T-helper 9 cell (primary cell): ENCODE data around the gene FAM110A.
A peak's percentile ranks its signal among the peaks of the same experiment; 100 is the strongest.
"Not testable (repeated sequence)": the region's sequence is repeated elsewhere in the genome, so short reads cannot be mapped to it uniquely, and the experiment has no call there.

Source experiments
- DNase-seq: peaks from one replicate; pipeline ENCODE4 v3.0.0-alpha.2; 2020

Gene FAM110A

DNA sequence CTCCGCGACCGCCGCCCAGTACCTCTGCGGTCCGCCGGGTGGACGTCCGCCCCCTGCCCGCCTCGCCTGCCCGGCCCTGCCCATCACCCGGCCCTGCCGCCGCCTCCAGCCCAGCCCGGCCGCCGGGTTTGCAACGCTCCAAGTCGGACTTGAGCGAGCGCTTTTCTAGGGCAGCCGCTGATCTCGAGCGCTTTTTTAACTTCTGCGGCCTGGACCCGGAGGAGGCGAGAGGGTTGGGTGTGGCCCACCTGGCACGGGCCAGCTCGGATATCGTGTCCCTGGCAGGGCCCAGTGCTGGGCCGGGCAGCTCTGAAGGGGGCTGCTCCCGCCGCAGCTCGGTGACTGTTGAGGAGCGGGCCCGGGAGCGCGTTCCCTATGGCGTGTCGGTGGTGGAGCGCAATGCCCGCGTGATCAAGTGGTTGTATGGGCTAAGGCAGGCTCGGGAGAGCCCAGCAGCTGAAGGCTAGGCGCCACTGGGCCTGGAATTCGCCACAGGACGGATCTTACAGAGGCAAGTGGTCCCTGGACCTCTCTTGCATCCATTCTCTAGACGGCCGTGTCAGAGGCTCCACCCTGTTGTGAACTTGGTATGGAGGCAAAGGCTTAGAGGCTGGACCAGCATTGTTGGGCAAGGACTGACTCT lies 11.8 kb downstream of the FAM110A start:
- DNase-seq: no peak

DNA sequence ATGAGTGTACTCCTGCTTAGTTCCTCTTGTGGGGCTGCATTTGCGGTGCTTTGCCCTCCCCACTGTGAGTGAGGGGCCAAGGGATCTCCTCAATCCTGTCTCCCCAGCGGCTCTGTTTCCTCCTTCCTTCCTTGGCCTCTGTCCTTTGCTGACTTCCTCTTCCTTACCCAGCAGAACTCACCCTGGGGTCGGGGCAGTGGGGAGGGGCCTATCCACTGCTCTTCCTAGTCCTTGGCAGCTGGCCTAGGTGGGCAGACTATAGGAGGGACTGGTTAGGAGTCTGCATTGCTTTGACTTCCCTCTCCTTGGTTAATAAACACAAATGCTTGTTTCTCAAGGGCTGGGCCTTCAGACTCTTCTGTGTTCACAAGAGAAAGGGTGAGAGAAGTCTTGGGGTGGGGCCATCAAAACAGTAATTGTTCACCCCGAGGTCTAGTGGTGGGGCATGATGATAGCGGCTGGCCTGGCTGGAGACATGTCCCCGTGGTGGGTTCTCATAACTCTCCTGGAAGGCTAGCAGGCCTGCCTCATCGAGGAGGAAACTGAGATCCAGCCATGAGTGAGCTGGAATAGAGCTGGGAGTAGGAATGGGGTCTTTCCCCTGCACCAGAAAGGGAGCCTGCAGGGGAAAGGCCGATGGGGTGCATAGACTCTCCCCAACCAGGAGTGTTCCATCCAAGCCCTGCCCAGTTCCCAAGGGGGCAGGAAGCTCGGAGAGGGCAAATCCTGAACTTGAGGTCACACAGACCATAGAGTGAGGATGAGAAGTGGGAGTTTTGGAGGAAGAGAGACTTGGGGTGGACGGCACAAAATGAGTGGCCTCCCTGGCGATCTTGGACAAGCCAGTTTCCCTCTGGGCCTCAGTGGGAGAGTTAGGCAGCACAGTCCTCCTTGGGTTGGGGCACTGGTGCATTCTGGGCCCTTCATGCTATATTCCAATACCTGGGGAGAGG lies 12.7 kb downstream of the FAM110A start:
- no peak for DNase-seq

DNA sequence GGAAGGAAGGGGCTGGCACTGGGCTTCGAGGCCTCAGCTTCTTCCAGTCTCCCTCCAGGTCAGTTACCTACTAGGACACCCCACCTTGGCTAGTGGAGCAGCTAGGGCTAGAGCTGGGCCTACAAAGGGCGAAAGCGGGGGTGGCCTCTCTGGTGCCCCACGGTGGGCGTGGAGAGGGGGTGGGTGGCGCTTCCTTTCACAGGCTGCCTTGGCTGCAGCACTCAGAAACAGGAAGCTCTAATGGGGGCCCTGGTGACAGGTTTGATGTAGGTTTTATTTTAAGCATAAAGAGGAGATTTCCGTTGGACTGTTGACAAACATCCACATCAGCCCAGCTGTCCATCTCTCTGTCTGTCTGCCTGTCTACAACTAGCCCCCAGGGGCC lies 13.4 kb downstream of the FAM110A start:
- peak; percentile 37 for DNase-seq

DNA sequence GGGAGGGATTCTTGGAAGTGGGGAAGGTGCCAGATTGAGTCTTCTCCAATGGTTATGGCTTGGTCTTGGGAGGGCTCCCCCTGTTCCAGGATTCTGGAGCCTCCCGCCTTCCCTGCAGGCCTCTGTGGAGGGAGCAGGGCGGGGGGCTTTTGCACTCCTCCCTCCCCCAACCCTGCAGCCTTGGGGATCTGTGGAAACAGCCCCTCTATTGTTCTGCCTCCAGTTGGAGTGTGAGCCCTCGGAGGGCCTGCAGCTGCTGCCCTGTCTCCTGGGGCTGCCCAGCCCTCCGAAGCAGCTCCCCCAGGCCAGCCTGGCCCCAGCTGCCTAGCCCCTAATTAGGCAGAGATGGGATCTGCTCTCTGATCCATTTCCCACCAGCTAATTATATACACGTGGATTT lies 14.7 kb downstream of the FAM110A start:
- DNase-seq: no peak

DNA sequence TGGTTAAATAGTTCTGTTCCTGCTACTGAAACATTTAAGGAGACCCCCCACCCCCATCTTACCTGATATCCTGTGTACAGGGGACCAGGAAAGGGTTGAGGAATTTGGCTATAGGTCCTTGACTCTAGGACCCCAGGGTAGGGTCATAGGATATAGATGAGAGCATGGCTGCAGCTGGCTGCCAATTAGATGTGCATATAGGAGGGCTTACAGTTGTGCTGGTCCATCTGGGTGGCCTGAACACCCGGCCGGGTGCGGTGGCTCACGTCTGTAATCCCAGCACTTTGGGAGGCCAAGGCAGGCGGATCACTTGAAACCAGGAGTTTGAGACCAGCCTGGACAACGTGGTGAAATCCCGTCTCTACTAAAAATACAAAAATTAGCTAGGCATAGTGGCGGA lies 15.2 kb downstream of the FAM110A start:
- not testable (repeated sequence) for DNase-seq

DNA sequence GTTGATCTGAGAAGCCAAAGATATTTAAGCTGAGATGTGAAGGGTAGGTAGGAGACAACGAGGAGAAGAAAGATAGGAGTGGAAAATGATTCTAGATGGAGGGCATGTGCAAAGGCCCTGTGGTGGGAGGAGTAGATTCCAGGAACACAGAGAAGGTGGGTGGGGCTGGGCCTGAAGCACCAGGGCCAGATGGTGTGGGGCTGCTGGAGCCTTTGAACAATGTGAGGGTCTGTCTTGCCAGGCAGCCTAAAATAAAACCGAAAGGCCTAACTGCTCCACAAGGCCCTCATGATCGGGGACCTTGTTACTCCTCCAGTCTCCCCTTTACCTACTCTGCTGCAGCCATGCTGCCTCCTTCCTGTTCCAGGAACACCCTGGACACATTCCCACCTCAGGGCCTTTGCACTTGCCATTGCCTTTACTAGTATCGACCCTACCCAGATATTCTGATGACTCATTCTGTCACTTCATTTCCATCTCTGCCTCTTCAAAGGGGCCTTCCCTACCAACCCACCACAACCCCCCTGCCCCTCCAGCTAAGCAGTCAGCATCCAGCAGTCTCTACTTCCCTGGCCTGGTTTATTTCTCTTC lies 20.0 kb downstream of the FAM110A start:
- DNase-seq: no peak

DNA sequence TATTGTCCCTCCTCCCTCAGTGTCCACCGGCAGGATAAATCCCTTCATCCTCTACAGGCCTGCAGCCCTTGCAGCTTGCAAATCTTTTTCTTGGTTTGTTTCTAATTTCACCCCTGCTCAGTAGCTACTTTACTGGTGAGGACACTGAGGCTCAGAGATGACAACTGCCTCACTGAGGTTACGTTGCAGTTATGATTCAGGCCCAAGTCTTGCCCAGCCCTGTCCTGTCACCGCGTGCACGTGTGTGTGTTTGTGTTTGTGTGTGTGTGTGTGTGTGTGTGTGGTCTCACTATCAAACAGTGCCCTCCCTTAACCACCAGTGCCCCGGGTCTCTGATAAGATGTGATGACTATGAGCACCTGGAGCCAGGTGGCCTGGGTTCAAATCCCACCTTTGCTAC lies 21.1 kb downstream of the FAM110A start:
- DNase-seq: no peak

DNA sequence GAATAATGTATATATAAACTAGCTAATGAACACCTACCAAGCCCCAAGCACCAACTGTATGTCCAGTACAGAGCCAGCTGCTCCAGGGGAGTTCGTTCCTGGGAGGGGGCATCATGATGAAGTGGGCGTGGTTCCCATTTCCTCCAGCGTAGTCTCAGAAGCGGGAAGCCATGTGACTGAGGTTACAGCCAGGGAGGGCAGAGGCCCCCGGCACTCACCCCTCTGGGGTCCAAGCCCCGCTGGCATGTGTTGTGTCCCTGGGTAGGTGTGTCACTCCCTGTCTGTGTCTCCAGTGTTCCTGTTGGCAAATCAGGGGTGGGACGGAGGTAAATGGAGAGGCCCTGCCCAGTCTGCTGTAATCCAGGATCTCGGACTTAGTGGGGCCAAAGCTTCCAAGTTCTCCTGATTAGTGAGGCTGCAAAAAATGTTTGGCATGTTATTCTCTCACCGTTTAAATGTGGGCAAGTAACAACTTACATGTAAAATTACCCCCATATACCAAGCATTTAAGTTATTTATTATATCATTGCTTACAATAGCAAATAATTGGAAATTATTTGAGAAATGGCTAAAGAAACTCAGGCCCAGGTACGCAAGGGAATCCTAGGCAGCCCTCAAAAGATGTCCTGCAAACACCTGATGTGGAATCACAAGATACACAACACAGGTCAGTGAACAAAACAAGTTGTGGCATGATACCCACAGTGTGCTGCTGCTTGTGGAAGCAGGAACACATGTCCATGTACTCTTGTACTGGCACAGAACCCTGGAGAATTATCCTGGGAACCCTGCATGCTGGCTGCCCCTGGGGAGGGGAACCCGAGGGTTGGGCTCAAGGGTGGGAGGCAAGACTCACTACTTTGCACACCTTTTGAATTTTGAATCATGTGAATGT lies 22.2 kb downstream of the FAM110A start:
- no peak for DNase-seq

DNA sequence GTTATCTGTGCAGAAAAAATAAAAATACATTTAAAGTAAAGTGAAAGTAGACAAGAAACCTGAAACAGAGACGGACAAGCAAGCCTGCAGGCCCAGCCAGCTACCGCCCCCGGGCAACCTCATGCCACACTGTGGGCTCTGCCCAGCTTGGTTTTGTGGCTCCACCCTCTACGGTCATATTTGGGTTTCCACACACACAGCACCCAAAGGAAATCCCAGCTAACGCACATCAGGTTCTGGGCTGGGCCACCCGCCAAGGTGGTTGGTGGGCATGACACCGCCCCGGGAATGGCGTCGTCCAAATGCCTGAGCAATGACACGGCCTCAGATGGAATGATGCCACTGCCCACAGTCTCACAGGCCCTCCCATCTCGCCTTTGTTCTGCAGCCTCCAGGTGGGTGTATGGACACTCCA lies 22.9 kb downstream of the FAM110A start:
- no peak for DNase-seq

DNA sequence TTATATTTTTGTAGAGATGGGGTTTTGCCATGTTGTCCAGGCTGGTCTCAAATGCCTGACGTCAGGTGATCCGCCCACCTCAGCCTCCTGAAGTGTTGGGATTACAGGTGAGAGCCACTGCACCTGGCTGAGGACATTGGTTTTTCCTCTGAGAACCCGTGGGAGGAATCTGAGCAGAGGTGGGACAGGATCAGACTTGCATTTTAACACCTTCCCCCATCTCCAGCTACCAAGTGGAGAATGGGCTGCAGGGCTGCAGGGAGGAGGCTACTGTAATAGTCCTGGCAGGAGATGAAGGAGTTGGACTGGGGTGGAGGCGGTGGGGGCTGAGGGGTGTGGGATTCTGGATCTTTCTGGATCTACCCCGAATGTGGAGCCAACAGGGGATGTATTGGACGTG lies 24.5 kb downstream of the FAM110A start:
- DNase-seq: no peak

DNA sequence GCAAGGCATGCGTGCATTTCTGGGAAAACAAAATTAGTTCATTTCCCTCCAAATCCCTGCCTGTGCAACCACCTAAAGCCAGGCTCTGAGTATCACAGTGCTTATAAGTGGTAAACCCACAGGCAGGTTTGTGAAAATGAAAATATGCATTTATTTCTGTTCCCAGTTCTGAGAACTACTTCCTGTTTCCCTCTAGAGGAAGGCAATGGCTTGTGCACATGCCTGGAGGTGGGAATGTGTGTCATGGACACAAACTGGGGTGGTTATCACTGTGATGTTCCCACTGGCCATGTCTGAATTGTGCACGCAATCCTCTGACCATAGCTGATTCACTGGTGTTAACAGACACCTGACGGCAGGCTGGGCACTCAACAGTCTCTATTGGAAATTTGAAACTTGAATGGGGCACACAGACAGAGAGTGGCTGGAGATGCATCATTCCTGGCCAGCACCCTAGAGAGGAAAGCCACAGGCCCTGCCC lies 26.3 kb downstream of the FAM110A start:
- no peak for DNase-seq

DNA sequence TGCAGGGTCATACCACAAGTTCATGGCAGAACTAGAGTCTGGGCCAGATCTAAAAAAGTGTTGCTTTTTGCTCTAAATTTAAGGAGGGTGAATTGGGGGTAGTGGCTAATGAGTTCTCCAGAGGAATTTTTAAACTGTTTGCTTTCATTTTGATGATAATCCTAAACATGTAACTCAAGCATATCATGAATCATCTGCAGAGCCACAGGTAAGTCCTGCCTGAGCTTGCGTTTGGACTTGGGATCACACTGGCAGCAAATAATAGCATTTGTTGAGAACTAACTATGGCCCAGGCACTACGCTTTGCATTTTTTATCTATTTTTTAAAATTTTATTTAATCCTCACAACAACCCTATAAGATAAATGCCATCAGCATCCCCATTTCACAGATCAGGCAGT lies 27.4 kb downstream of the FAM110A start:
- no peak for DNase-seq

DNA sequence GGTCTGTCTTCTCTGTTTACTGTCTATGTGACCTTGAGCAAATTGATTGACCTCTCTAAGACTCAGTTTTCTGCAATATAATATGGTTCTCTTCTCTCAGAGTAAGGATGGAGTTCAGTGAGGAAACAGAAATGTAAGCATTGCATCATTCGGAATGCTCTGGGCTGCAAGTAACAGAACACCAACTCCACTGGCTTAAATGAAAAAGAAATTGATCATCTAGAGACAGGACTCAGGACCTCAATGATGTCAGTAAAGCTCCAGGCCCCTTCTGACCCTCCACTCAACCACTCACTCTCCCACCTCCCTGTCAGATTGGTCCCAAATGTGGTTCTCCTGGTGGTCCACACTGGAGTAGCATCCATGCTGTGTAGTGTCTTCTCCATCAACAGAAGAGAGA lies 31.9 kb downstream of the FAM110A start:
- no peak for DNase-seq

DNA sequence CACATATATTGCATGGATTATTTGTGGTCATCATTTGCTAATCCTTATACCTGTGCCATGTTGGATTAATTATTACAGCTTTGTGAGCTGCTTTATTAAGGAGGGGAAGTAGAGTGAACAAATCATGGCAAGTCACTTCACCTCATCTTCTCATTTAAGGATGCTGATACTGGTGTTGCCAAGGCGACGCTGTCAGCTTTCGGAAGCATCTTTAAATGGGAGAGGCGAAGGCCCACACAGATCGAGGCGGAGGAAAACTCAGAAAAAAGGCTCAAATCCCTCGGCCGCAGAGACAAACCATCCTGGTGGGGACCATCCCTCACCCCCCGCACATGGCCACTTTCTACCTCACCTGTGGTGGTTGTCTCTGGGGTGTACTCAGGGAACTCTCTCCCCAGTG lies 34.8 kb downstream of the FAM110A start:
- DNase-seq: no peak

DNA sequence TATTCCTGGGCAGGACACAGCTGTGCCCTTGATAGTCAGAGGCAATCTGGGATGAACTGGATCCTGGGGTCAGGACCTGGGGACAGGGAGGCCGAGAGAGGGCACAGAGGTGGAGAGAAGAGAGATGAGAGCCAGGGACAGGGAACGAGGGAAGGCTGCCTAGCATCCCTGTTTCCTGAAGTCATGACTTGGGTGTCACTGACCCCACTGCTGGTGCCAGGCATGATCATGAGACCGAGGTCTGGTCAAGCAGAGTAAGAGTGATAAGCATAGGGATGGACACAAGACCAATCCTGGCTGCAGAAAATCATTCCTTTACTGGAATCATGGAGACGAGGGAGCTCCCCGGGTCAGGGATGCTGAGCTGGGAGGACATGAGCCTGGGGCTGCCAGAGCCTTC lies 36.1 kb downstream of the FAM110A start:
- DNase-seq: no peak

DNA sequence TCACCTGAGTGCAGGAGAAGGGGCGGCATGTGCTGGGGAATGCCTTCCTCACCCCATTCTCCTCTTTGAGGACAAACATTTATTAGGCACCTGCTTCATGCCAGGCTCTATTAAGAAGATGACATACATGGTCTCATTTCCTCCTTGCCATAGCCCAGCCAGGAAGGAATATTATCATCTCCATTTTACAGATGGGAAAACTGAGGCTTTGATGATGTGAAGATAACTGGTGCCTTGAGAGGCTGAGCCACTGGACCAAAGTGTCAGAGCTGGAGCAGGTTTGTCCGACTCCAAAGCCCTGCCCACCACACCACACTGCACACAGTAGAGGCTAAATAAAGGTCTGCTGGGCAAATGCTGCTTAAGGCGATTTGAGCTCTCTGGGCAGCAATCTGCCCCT lies 37.2 kb downstream of the FAM110A start:
- no peak for DNase-seq

DNA sequence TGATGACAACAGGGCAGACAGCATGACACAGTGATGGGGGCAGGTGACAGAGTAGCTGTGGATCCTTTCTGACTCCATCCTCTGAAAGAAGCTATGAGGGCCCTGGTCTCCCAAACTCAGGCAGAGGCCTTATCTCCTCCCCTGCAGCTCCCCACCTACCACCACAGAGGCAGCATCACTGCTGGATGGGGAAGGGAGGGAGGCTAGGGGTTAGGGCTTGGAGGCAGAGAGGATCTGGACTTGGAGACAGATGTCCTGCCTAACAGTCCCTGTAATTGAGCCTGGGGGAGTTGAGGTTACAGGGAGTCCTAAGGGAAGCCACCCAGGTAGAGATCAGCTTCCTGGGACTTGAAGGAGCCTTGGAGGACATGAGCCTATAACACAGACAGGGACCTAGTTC lies 37.9 kb downstream of the FAM110A start:
- DNase-seq: no peak

DNA sequence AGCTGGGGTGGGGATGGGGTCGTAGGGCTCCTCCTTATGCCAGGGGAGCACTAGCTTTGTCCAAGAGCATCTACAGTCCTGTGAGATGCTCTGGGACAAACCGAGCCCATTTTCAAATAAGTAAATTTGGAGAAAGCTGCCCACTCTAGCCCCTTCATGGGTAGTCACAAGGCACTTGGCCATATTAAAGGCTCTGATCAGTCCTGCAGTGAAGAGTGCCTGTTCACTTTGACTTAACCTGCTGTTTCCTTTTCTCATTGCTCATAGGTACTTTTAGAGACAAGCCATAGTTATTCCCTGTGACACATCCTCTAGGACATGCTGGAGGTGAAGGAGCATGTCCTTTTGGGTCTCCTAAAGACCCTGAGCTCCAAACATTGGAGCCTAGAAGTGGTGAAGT lies 38.4 kb downstream of the FAM110A start:
- DNase-seq: no peak

DNA sequence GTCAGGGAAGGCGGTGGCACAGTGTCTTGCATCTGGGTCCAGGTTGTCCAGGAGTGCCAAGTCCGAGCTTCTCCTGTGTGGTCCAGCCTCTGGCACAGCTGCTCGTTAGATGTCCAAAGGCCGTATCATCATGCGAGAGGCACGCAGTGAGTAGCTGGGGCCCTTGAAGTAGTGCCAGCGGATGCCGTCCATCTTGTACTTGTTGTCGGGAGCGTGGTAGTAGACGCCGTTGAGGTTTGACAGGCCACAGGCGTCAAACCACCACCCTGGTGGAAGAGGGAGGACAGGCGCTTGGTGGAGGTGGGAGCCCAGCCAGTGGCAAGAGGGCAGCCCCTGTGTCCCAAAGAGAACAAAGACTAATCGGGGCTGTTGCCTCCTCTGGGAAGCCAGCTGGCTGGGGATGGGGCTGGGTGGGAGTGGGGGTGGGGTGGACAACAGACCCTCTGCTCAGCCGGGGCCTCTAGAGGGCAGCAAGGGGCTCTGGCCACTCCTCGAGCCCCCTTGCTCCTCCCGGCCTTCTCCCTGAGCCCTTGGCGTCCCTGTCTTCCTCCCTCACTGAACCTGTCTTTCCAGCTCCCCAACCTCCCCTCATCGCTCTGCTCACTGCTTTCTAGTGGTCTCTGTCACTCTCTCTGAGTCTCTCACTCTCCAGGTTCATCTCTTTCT lies 39.5 kb downstream of the FAM110A start:
- DNase-seq: no peak

DNA sequence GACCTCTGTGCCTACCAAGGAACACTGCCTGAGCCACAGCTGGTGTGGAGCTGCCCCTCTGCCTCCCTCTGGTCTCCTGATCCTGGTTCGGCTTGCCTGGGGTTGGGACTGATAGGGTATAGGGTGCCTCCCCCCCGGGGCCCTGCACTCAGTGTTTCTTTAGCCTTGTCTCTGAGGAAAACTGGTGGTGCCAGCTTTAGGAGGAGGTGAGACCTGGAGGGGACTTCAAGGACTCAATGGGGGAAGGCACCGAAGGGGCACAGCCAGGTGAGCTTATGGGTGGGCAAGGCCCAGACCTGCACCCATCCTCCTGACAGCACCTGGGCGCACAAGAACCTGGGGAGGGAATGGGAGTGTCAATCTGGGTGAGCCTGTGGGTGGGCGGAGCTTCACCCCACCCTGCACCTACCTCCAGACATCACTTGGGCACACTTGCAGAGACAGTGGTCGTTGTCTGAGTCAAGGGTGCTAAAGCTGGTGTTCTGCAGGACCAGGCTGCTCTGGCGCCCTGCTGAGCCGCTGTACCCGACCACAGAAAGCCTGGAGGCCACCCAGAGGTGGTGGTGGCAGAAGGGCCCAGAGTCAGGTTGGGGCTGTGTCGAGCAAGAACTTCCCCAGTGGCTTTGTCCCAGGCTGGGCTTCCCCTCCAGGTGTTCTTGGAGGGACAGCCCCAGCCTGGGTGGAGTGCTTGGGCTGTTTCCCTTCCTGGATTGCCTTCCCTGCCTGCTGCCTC lies 40.5 kb downstream of the FAM110A start:
- no peak for DNase-seq

DNA sequence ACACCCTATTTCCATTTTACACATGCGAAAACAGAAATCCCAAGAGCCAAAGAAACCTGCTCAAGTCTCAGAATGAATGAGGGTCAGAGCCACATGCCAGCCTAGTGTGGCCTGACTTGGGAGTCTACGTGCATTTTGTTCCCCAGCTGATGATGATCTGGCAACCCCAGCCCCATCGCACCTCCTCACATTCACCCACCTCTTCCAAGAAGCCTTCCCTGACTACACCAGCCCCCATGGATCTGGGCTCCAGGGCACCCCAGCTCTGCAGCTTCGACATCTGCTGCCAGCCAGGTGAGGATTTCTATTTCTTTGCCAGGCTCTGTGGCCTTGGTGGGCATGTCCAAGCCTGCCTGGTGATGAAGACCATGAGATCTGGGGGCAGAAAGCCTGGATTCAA lies 41.6 kb downstream of the FAM110A start:
- no peak for DNase-seq
